CD4-positive, alpha-beta T cell treated with Interleukin-1 beta for 1 hour (primary cell): ENCODE measurements around the gene CNOT11.
"Not testable (repeated sequence)": the region's sequence is repeated elsewhere in the genome, so short reads cannot be mapped to it uniquely, and the experiment has no call there.

Experiments used
- DNase-seq, 2 donors: peaks; one replicate each; pipeline ENCODE4 v3.0.0-alpha.2; 2020 to 2022

CNOT11 gene

DNA sequence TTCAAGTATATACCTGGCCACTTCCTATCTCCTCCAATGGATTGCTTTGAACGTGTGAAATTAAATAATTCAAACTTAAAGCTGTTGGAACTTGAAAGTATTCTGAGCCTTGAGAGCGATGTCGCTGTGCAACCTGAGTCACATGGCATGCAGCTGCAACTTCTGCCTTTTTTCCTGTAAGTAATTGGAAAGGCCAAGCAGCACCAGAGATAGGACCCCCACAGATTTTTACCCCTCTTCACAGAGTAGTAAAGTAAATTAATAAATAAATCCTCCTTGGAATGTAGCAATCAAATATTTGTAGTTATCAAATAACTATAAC lies 59.0 kb downstream of the CNOT11 start:
- no peak for DNase-seq

DNA sequence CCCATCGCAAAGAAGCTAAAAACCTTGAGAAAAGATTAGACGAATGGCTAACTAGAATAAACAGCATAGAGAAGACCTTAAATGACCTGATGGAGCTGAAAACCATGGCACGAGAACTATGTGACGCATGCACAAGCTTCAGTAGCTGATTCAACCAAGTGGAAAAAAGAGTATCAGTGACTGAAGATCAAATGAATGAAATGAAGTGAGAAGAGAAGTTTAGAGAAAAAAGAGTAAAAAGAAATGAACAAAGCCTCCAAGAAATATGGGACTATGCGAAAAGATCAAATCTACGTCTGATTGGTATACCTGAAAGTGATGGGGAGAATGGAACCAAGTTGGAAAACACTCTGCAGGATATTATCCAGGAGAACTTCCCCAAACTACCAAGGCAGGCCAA lies 63.9 kb downstream of the CNOT11 start:
- not testable (repeated sequence) for DNase-seq
